K562 (cell line): ENCODE measurements around the gene ZNF724. TPM values are rescaled to one million over a fixed set of nuclear protein-coding genes. Genes with fewer than 3 reads are reported as not detected.

Experiments
- ATAC-seq: fragments of 200-7000 bp; cut with Tn5 transposase; 3 replicates; pipeline ENCODE4 v1.9.1; 2020; ENCODE audit warnings: moderate library complexity
- BruUV-seq: library from RNA; stranded (reverse); fragments of 400-500 nt; replicated peaks from 2 replicates; lab custom pipeline; 2021; lab: Mats Ljungman, UMichigan
- CTCF ChIA-PET: fragments of 300-600 bp; formaldehyde crosslinking; extraction: SDS; loops from one replicate; lab custom pipeline; 2021; ENCODE audit warnings: low intra/inter-chr PET ratio; lab: Yijun Ruan, JAX
- POLR2A ChIA-PET: fragments of 300-600, 350-650 bp; sonication (Branson Sonifier 250); formaldehyde crosslinking; extraction: SDS; loops from one replicate; lab custom pipeline; 2021; ENCODE audit warnings: antibody characterized with exemption, inconsistent platforms; lab: Yijun Ruan, JAX
- DNase-seq, 4 experiments: peaks; one replicate each; pipeline versions ENCODE4 v3.0.0 to v3.0.0-alpha.2; 2011 to 2018; ENCODE audit warnings: low spot score in 3 of 4, mixed read lengths in 3 of 4; ENCODE audit errors: extremely low read depth in 1 of 4
- FAIRE-seq: peaks from 2 replicates; lab custom pipeline; 2011; peaks lifted over from hg19 to GRCh38; lab: Jason Lieb, UNC
- H2AFZ ChIP-seq: 2 replicates; pipeline ENCODE4 v1.6.0; 2011; ENCODE audit warnings: low read depth, low read length, control low read depth, inconsistent platforms
- H3K27ac ChIP-seq: fragments of 200-600 bp; 3 replicates; pipeline ENCODE4 v1.8.0; 2011; ENCODE audit warnings: low read depth, mild to moderate bottlenecking, control low read depth, inconsistent platforms, low read length, moderate library complexity, mixed read lengths; ENCODE audit errors: extremely low read depth
- H3K27me3 ChIP-seq, 2 experiments: fragments of 300-600 bp in 1 of 2; 2 replicates in 1 of 2; 3 replicates in 1 of 2; pipeline versions ENCODE4 v1.6.0 to v1.8.0; 2011; ENCODE audit warnings: inconsistent platforms in 2 of 2, low read length in 2 of 2, mild to moderate bottlenecking in 1 of 2, mixed read lengths in 1 of 2, moderate library complexity in 1 of 2; ENCODE audit not compliant: control insufficient read depth in 2 of 2, insufficient read depth in 2 of 2
- H3K36me3 ChIP-seq: fragments of 300-600 bp; 3 replicates; pipeline ENCODE4 v1.8.0; 2011; ENCODE audit warnings: mild to moderate bottlenecking, low read length, inconsistent platforms; ENCODE audit not compliant: control insufficient read depth, insufficient read depth
- H3K4me1 ChIP-seq, 2 experiments: fragments of 200-600 bp in 1 of 2; replicated peaks in 1 of 2; 2 replicates in 1 of 2; 3 replicates in 1 of 2; pipeline versions ENCODE4 v1.5.1 to v1.8.0; 2011; ENCODE audit warnings: inconsistent platforms in 2 of 2, low read length in 2 of 2, mild to moderate bottlenecking in 1 of 2, mixed read lengths in 1 of 2, moderate library complexity in 1 of 2; ENCODE audit not compliant: control insufficient read depth in 2 of 2, insufficient read depth in 2 of 2
- H3K4me2 ChIP-seq: 2 replicates; pipeline ENCODE4 v1.6.1; 2011; ENCODE audit warnings: low read length, control low read depth, inconsistent platforms, mixed read lengths; ENCODE audit not compliant: insufficient read depth
- H3K4me3 ChIP-seq: fragments of 200-600 bp; sonication (generic), shearing (Covaris generic); 2 replicates; pipeline ENCODE4 v1.5.1; 2016; ENCODE audit warnings: control low read depth, inconsistent platforms
- H3K79me2 ChIP-seq: fragments of 200-600 bp; 3 replicates; pipeline ENCODE4 v1.8.0; 2011; ENCODE audit warnings: low read length, inconsistent platforms; ENCODE audit not compliant: control insufficient read depth, insufficient read depth
- H3K9ac ChIP-seq, 2 experiments: 2 replicates each; pipeline versions ENCODE4 v1.6.0 to v1.6.1; 2011; ENCODE audit warnings: low read depth in 2 of 2, low read length in 2 of 2, control low read depth in 1 of 2, inconsistent platforms in 1 of 2, mild to moderate bottlenecking in 1 of 2, mixed read lengths in 1 of 2; ENCODE audit not compliant: insufficient read depth in 1 of 2
- H3K9me1 ChIP-seq: one replicate; pipeline ENCODE4 v1.6.0; 2011; ENCODE audit warnings: inconsistent platforms, mild to moderate bottlenecking, low read length, moderate library complexity; ENCODE audit not compliant: control insufficient read depth, insufficient read depth
- H3K9me3 ChIP-seq: replicated peaks from 2 replicates; pipeline ENCODE4 v1.5.1; 2011; ENCODE audit warnings: low read depth, low read length, inconsistent platforms; ENCODE audit not compliant: control insufficient read depth, insufficient read depth
- H4K20me1 ChIP-seq: replicated peaks from 2 replicates; pipeline ENCODE4 v1.6.1; 2011; ENCODE audit warnings: low read length, inconsistent platforms, mixed read lengths; ENCODE audit not compliant: control insufficient read depth, insufficient read depth
- AFF1 ChIP-seq, 2 experiments: fragments of 450-650 bp; IDR thresholded peaks; 2 replicates each; pipeline ENCODE4 v1.6.1; 2018; ENCODE audit warnings: mild to moderate bottlenecking in 2 of 2, low read depth in 1 of 2; ENCODE audit not compliant: partially characterized antibody in 2 of 2
- ZFX ChIP-seq: sonication (generic); formaldehyde crosslinking; IDR thresholded peaks from 2 replicates; pipeline ENCODE4 v1.8.0; 2022; ENCODE audit warnings: mild to moderate bottlenecking, missing genetic modification reagents, moderate library complexity
- WGBS: fragments of 100-300 bp; shearing (Covaris generic); methylation state at CpG from one replicate; pipeline ENCODE4 v1.1.6; 2016; ENCODE audit warnings: low coverage, mixed read lengths; ENCODE audit not compliant: insufficient coverage; ENCODE audit errors: missing lambda C conversion rate; 5-methylcytosine and 5-hydroxymethylcytosine counted together
- in situ Hi-C: fragments of 300-500 bp; cut with MboI; formaldehyde crosslinking; loops from 4 replicates; pipeline ENCODE4 v1.15.0; 2018; ENCODE audit warnings: inconsistent platforms, mixed read lengths
- intact Hi-C: fragments of 100-400 bp; cut with micrococcal nuclease; formaldehyde crosslinking; loops from 2 replicates; pipeline ENCODE4 v1.14.2; 2022
- polyA plus RNA-seq, 8 experiments: library from polyadenylated mRNA; depleted of rRNA in 4 of 8; stranded (reverse) in 5 of 8; unstranded in 3 of 8; fragments of >200 nt; fragmentation: Nextera tagmentation in 2 of 8; fragmentation: Illumina TruSeq in 1 of 8; extraction: Ambion mirVana in 2 of 8; extraction: Trizol in 1 of 8; gene quantifications; 2 replicates each; pipeline versions ENCODE4 v1.2.1 to v1.2.3, GENCODE V29; 2011 to 2014; ENCODE audit warnings: inconsistent platforms in 1 of 8, missing spikeins in 1 of 8
- total RNA-seq, 7 experiments: library from RNA; depleted of rRNA in 6 of 7; stranded (reverse); fragments of >200 nt in 6 of 7; fragmentation: Illumina TruSeq in 2 of 7; extraction: Trizol in 2 of 7; gene quantifications; 2 replicates each; pipeline versions ENCODE4 v1.2.1 to v1.2.3, GENCODE V29; 2011 to 2021; ENCODE audit warnings: low replicate concordance in 1 of 7

Gene ZNF724
- total and polyA plus RNA-seq, 9 of the 15 experiments (the other 6 are each of a cell fraction or from before 2014, with no cell fraction given) = 0.18 to 4.2 (median 1.8) TPM

DNA sequence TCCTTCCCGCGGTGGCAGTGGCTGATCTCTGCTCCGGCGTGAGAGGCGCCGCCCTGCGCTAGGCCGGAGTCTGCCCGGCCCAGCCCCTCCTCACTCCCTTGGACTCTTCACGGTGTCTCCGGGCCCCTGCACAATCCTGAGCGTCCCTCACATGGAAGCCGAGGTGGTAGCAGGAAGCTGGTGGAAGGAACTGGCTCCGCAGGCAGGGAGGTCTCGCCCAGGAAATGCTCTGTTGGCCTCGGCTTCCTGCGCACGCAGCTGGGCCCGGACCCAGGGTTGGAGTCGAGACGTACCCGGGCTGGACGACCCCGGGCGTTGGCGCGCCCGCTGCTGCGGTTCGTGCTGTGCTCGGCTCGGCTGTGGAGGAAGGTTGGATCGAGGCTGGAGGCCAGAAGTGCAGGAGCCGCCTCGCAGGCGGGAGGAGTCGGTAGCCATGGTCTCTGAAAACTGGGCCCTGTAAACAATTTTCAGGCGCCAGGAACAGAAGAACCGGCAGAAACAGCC, 46.3 kb downstream of the ZNF724 start:
- Histone ChIP-seq H3K9me1 (no peaks in the 10 kb centered on the region), H3K27ac (no peak overlapping the region), H3K36me3 (no peaks in the 10 kb centered on the region), H3K79me2 (no peaks in the 10 kb centered on the region), H2AFZ (peak overlapping the region; percentile 45; the same call in 1 of the 2 replicates), H3K9ac (no peak overlapping the region), H3K4me1 (no peaks in the 10 kb centered on the region), H3K9me3 (no peaks in the 10 kb centered on the region), H3K27me3 (no peaks in the 10 kb centered on the region), H3K4me2 (no peak overlapping the region), H3K4me3 (no peak overlapping the region), H4K20me1 (no peaks in the 10 kb centered on the region)
- peak; percentile 50 for ATAC-seq
- 2% methylated on average over 34 of the region's 39 CpGs for WGBS
- peak in 1 of 4 experiments; percentile 17 for DNase-seq
- TF ChIP-seq AFF1 (IDR thresholded peaks at IDR 0.05; ENCODE audit: low read depth in 1 of 2, partially characterized antibody in 2 of 2) (no peak), ZFX (CRISPR knock-in tag) (peak; percentile 29; the same call in 1 of the 2 replicates)
- FAIRE-seq = no peak
- BruUV-seq = no TSS peak
- ChIA-PET POLR2A (interaction anchor here (0.6 kb wide), 1 partner anchor 800 kb away, joined by 3 read pairs; no protein-coding TSS in a partner anchor), CTCF (interaction anchor here (0.7 kb wide), 1 partner anchor 506 kb away, joined by 4 read pairs; no protein-coding TSS in a partner anchor)
- intact Hi-C loops = no loop called here
- in situ Hi-C loops = no loop called here
